Measurements from ENCODE around the gene FOXK1.

FOXK1 gene

GRCh38 chr7:4734587-4735345 is 52.7 kb downstream of the FOXK1 start:
- TF ChIP-seq CTCF (IDR thresholded peaks at IDR 0.05; ENCODE audit: low read depth, low read length, missing control alignments) = no peak
- DNase-seq (ENCODE audit: low read depth) = no peak
- no peak overlapping the region for H3K4me3 ChIP-seq (ENCODE audit: low read depth, low read length)

- TF ChIP-seq CTCF (IDR thresholded peaks at IDR 0.05; ENCODE audit: low read depth, low read length, missing control alignments) = no peak
- H3K4me3 ChIP-seq (ENCODE audit: low read depth, low read length) = no peak overlapping the region
- DNase-seq (ENCODE audit: low read depth) = no peak
Observed at GRCh38 chr7:4737300-4737699, 55.2 kb downstream of the FOXK1 start.

GRCh38 chr7:4738711-4739527 is 56.8 kb downstream of the FOXK1 start:
- no peak for DNase-seq (ENCODE audit: low read depth)
- TF ChIP-seq CTCF (IDR thresholded peaks at IDR 0.05; ENCODE audit: low read depth, low read length, missing control alignments) = no peak
- H3K4me3 ChIP-seq (ENCODE audit: low read depth, low read length) = no peak overlapping the region

GRCh38 chr7:4739528-4739992 is 57.5 kb downstream of the FOXK1 start:
- no peak overlapping the region for H3K4me3 ChIP-seq (ENCODE audit: low read depth, low read length)
- no peak for TF ChIP-seq CTCF (IDR thresholded peaks at IDR 0.05; ENCODE audit: low read depth, low read length, missing control alignments)
- no peak for DNase-seq (ENCODE audit: low read depth)

GRCh38 chr7:4740796-4741195 is 58.7 kb downstream of the FOXK1 start:
- TF ChIP-seq CTCF (IDR thresholded peaks at IDR 0.05; ENCODE audit: low read depth, low read length, missing control alignments) = no peak
- no peak for DNase-seq (ENCODE audit: low read depth)
- H3K4me3 ChIP-seq (ENCODE audit: low read depth, low read length) = no peak overlapping the region

GRCh38 chr7:4742051-4742573 is 60.0 kb downstream of the FOXK1 start:
- no peak for DNase-seq (ENCODE audit: low read depth)

More at GRCh38 chr7:4742051-4742573, 60.0 kb downstream of the FOXK1 start:
- no peak for TF ChIP-seq CTCF (IDR thresholded peaks at IDR 0.05; ENCODE audit: low read depth, low read length, missing control alignments)
- no peak overlapping the region for H3K4me3 ChIP-seq (ENCODE audit: low read depth, low read length)
